Choroid plexus epithelial cell (primary cell): Measurements from ENCODE around the gene NUP93.
A peak's percentile ranks its signal among the peaks of the same experiment; 100 is the strongest.

Source experiments
- DNase-seq: peaks from one replicate; pipeline ENCODE4 v3.0.0-alpha.2; 2010; ENCODE audit warnings: low read depth
- H3K4me3 ChIP-seq: 2 replicates; pipeline ENCODE4 v1.5.1; 2011; ENCODE audit warnings: low read depth, mild to moderate bottlenecking, control low read depth, low read length, moderate library complexity
- TF ChIP-seq, protein P1 (sequence below): conservative IDR thresholded peaks from 2 replicates; pipeline ENCODE4 v1.5.1; 2011; ENCODE audit warnings: low read depth, mild to moderate bottlenecking, control low read depth, inconsistent platforms, low read length, moderate library complexity

The NUP93 gene

GRCh38 chr16:56823081-56823733, 93.3 kb downstream of the NUP93 start:
- H3K4me3 ChIP-seq = no peak overlapping the region
- TF ChIP-seq, protein P1, sequence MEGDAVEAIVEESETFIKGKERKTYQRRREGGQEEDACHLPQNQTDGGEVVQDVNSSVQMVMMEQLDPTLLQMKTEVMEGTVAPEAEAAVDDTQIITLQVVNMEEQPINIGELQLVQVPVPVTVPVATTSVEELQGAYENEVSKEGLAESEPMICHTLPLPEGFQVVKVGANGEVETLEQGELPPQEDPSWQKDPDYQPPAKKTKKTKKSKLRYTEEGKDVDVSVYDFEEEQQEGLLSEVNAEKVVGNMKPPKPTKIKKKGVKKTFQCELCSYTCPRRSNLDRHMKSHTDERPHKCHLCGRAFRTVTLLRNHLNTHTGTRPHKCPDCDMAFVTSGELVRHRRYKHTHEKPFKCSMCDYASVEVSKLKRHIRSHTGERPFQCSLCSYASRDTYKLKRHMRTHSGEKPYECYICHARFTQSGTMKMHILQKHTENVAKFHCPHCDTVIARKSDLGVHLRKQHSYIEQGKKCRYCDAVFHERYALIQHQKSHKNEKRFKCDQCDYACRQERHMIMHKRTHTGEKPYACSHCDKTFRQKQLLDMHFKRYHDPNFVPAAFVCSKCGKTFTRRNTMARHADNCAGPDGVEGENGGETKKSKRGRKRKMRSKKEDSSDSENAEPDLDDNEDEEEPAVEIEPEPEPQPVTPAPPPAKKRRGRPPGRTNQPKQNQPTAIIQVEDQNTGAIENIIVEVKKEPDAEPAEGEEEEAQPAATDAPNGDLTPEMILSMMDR = no peak
- no peak for DNase-seq

- H3K4me3 ChIP-seq = no peak overlapping the region
- peak; percentile 39 for DNase-seq
- TF ChIP-seq, protein P1 = peak; percentile 43
These were observed 94.4 kb downstream of the NUP93 start for GRCh38 chr16:56824331-56824730.

- no peak for DNase-seq
These were observed 94.9 kb downstream of the NUP93 start for GRCh38 chr16:56824804-56825203.

GRCh38 chr16:56825826-56826225, 95.9 kb downstream of the NUP93 start:
- TF ChIP-seq, protein P1 = no peak
- DNase-seq = no peak
- no peak overlapping the region for H3K4me3 ChIP-seq

More at GRCh38 chr16:56824804-56825203, 94.9 kb downstream of the NUP93 start:
- no peak overlapping the region for H3K4me3 ChIP-seq
- TF ChIP-seq, protein P1 = no peak

DNA sequence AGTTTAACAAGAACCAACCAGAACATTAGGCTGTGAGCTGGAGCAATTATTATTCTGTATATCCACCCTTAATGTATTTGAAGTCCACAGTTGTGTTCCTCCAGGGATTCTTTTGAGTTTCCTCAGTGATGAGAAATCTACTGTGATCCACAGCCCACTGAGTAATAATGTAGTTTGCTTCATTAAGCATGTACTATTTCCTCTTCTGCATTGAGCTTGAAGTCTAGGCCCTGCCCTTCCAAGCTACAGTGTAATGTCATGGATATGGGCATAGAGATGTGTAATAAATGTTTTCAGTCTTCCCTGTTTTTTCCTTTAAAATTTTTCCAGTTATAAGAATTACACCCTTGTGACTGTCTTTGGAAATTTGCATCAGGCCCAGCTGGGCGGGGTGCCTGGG, 98.7 kb downstream of the NUP93 start:
- DNase-seq = no peak
- no peak overlapping the region for H3K4me3 ChIP-seq
- TF ChIP-seq, protein P1 = no peak

DNA sequence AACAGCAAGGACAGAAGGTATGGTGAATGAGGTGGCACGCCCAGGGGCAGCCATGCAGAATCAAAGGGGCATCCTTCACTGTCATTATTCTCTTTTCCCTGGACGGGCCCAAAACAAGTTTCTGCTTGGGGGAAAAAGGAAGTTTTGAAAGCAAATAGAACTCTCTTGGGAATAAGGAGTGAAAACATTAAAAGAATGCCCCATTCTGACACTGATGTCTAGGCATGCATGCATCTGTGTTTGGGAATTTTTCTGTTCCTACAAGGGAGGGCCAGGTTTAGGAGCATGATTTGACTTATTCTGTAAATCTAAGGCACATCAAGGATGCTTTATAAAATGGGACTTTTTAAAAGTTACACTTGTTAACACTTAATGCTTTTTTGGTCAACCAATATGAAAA, 100.7 kb downstream of the NUP93 start:
- TF ChIP-seq, protein P1 = no peak
- H3K4me3 ChIP-seq = no peak overlapping the region
- DNase-seq = no peak

DNA sequence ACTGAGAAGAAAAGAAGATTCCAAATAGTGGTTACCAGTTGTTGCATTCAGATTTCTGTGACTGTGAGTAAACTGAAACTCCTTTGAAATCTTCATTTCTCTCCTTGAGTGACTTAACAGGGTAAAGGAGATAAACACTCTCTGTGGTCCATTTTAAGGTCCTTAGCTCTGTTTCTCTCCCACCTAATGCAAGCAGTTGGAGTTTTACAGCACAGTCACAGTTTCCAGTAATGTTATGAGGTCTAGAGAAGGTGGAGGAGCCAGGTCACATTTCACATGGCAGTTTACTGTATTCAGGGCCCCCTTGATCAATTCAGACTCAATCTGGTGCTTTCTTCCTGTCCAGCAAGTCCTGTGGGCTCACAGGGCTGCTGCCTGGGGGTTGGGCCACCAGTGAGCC, 102.8 kb downstream of the NUP93 start:
- no peak for DNase-seq
- H3K4me3 ChIP-seq = no peak overlapping the region
- TF ChIP-seq, protein P1 = no peak
